Right lobe of liver (tissue), 6 donors: ENCODE measurements around the gene COL17A1. TPM values are rescaled to one million over a fixed set of nuclear protein-coding genes. Genes with fewer than 3 reads are reported as not detected.

Experiments
- ATAC-seq, 4 donors: fragments of 200-7000 bp; cut with Tn5 transposase; one replicate each; pipeline ENCODE4 v1.9.1; 2020; ENCODE audit warnings: mild to moderate bottlenecking in 4 of 4, moderate library complexity in 4 of 4
- DNase-seq, 3 donors: peaks; one replicate each; pipeline ENCODE4 v3.0.0-alpha.2; 2020
- H3K27ac ChIP-seq, 3 donors: fragments of 200-600 bp; one replicate each; pipeline ENCODE4 v1.8.0; 2022
- H3K27me3 ChIP-seq, 2 donors: fragments of 200-600 bp; one replicate each; pipeline ENCODE4 v1.8.0; 2022
- H3K36me3 ChIP-seq, 4 donors: fragments of 200-600 bp; sonication (generic) in 1 of 4; one replicate each; pipeline versions ENCODE4 v1.5.1 to v1.8.0; 2017 to 2022; ENCODE audit warnings: control low read depth in 1 of 4
- H3K4me1 ChIP-seq, 4 donors: fragments of 200-600 bp; sonication (generic) in 1 of 4; one replicate each; pipeline versions ENCODE4 v1.5.1 to v1.8.0; 2017 to 2022; ENCODE audit warnings: control low read depth in 1 of 4
- H3K4me3 ChIP-seq, 3 donors: fragments of 200-600 bp; one replicate each; pipeline ENCODE4 v1.8.0; 2022
- H3K9me3 ChIP-seq, 4 donors: fragments of 200-600 bp; sonication (generic) in 1 of 4; one replicate each; pipeline versions ENCODE4 v1.5.1 to v1.8.0; 2017 to 2022; ENCODE audit warnings: control low read depth in 1 of 4
- CTCF ChIP-seq, 4 donors: fragments of 200-600 bp in 3 of 4; fragments of 450-650 bp in 1 of 4; IDR thresholded peaks; one replicate each; pipeline versions ENCODE4 v1.5.1 to v1.8.0; 2016 to 2022; ENCODE audit warnings: antibody characterized with exemption in 4 of 4, mild to moderate bottlenecking in 2 of 4
- POLR2A ChIP-seq: fragments of 450-650 bp; IDR thresholded peaks from one replicate; pipeline ENCODE4 v1.6.1; 2017; ENCODE audit warnings: antibody characterized with exemption, mild to moderate bottlenecking
- WGBS: methylation state at CpG from one replicate; pipeline ENCODE4 v1.1.6; 2018; ENCODE audit warnings: low coverage, low lambda C conversion rate; ENCODE audit not compliant: insufficient coverage; ENCODE audit errors: missing lambda C conversion rate; 5-methylcytosine and 5-hydroxymethylcytosine counted together
- intact Hi-C, 2 donors: fragments of 100-400 bp; cut with DNase I; formaldehyde crosslinking; loops; one replicate each; pipeline versions ENCODE4 v1.11.2 to v1.14.1; 2022
- total RNA-seq, 6 experiments: library from RNA; depleted of rRNA in 2 of 6; stranded (reverse); fragments of >200 nt in 2 of 6; fragmentation: NEBNext Ultra II Directional in 3 of 6; extraction: Animal tissue kit (Norgen Biotek cat#: 25700) in 3 of 6; gene quantifications; one replicate each; pipeline versions ENCODE4 v1.1.0 to v1.2.4, GENCODE V29; 2016 to 2023
- donor health status: DM: no; HTN: yes; CAD: no.
- donor health status: DM: no; HTN: no; CAD: no.
- donor health status: DM: no; HTN: no; CAD: no.
- donor health status: DM: no; HTN: yes; CAD: no.
- donor health status: DM: no; HTN: yes; CAD: no.

COL17A1 gene
- total RNA-seq, 6 experiments from 2014 or later: 0.11 to 0.12 TPM; not detected in 4

- no peak for TF ChIP-seq CTCF (IDR thresholded peaks at IDR 0.05)
- TF ChIP-seq POLR2A: no peak
- ATAC-seq (no peak), DNase-seq (no peak)
- Histone ChIP-seq H3K36me3 (no peaks in the 10 kb centered on the region), H3K27me3 (no peaks in the 10 kb centered on the region), H3K27ac (no peak overlapping the region), H3K4me3 (no peak overlapping the region), H3K4me1 (no peaks in the 10 kb centered on the region), H3K9me3 (no peaks in the 10 kb centered on the region)
- intact Hi-C loops: no loop called here
- 69% methylated on average over 2 of the region's 2 CpGs for WGBS
These were observed 33.2 kb downstream of the COL17A1 start for GRCh38 chr10:104052431-104052830.

- TF ChIP-seq CTCF (IDR thresholded peaks at IDR 0.05): no peak
- no peak for TF ChIP-seq POLR2A
- Histone ChIP-seq H3K27me3 (no peaks in the 10 kb centered on the region), H3K9me3 (no peaks in the 10 kb centered on the region), H3K36me3 (no peaks in the 10 kb centered on the region), H3K4me1 (no peaks in the 10 kb centered on the region), H3K27ac (no peak overlapping the region), H3K4me3 (no peak overlapping the region)
- DNase-seq: no peak
- 53% methylated on average over 8 of the region's 8 CpGs for WGBS
- ATAC-seq: peak in 1 of 4 donors; percentile 12
- intact Hi-C loops: loop anchor here in 1 of 2 donors (10.0 kb wide), 1 partner anchor 165 kb away; no protein-coding TSS in a partner anchor
These were observed 36.0 kb downstream of the COL17A1 start for GRCh38 chr10:104049504-104050250.

GRCh38 chr10:104046651-104047050 lies 39.0 kb downstream of the COL17A1 start:
- WGBS: no CpG with 5 or more reads among the region's 6 CpGs
- Histone ChIP-seq H3K36me3 (no peaks in the 10 kb centered on the region), H3K27ac (no peak overlapping the region), H3K4me3 (no peak overlapping the region), H3K9me3 (no peaks in the 10 kb centered on the region), H3K27me3 (no peaks in the 10 kb centered on the region), H3K4me1 (no peaks in the 10 kb centered on the region)
- intact Hi-C loops: loop anchor here in 1 of 2 donors (10.0 kb wide), 1 partner anchor 168 kb away; no protein-coding TSS in a partner anchor
- ATAC-seq: no peak
- TF ChIP-seq CTCF (IDR thresholded peaks at IDR 0.05): no peak
- no peak for TF ChIP-seq POLR2A
- DNase-seq: no peak

- Histone ChIP-seq H3K4me1 (no peaks in the 10 kb centered on the region), H3K27ac (no peak overlapping the region), H3K27me3 (no peaks in the 10 kb centered on the region), H3K9me3 (no peaks in the 10 kb centered on the region), H3K36me3 (no peaks in the 10 kb centered on the region), H3K4me3 (no peak overlapping the region)
- ATAC-seq (peak; percentile 87 to 99 (median 93)), DNase-seq (peak in 2 of 3 donors; percentile 47 to 66)
- TF ChIP-seq CTCF (IDR thresholded peaks at IDR 0.05) (peak; percentile 54 to 70 (median 68)), POLR2A (no peak)
- intact Hi-C loops: loop anchor here in 1 of 2 donors (10.0 kb wide), 1 partner anchor 169 kb away; no protein-coding TSS in a partner anchor
- WGBS: 52% methylated on average over 6 of the region's 9 CpGs
These were observed 40.3 kb downstream of the COL17A1 start for GRCh38 chr10:104045151-104046089.
